Measurements from ENCODE around the gene PICALM. TPM values are rescaled to one million over a fixed set of nuclear protein-coding genes. Genes with fewer than 3 reads are reported as not detected.

Gene PICALM
- total RNA-seq, 2 experiments from 2014 or later: 110 to 115 TPM

- no peak overlapping the region for H3K27ac Mint-ChIP-seq
- peaks cover 9% of the 10 kb centered on the region for H3K36me3 Mint-ChIP-seq (ENCODE audit: low read depth)
- DNase-seq (no peak), ATAC-seq (no peak)
- no peaks in the 10 kb centered on the region for H3K27me3 Mint-ChIP-seq (ENCODE audit: low read depth)
- CTCF ChIA-PET: interaction anchor here (0.9 to 5.4 kb wide), 5 partner anchors 12 to 174 kb away, joined by 4 to 137 read pairs (median 46); partner anchors contain the start of gene PICALM
- POLR2A ChIA-PET: no interaction called here
- no peak overlapping the region for H3K4me3 Mint-ChIP-seq
- peaks cover 69% of the 10 kb centered on the region for H3K4me1 Mint-ChIP-seq (ENCODE audit: low read depth)
- no peaks in the 10 kb centered on the region for H3K9me3 Mint-ChIP-seq (ENCODE audit: insufficient read depth)
Measured at GRCh38 chr11:86043765-86044503, 24.9 kb downstream of the PICALM start.

- H3K9me3 Mint-ChIP-seq (ENCODE audit: insufficient read depth): no peaks in the 10 kb centered on the region
- ChIA-PET POLR2A (interaction anchor here (0.5 to 1.0 kb wide), 3 partner anchors 151 to 266 kb away, joined by 3 to 4 read pairs (median 3); no protein-coding TSS in a partner anchor), CTCF (interaction anchor here (0.6 to 5.4 kb wide), 47 partner anchors 10 to 303 kb away, joined by 3 to 137 read pairs (median 4); partner anchors contain the start of genes CCDC83, HIKESHI and PICALM)
- ATAC-seq: peak; percentile 84
- H3K27ac Mint-ChIP-seq: no peak overlapping the region
- peaks cover 52% of the 10 kb centered on the region for H3K4me1 Mint-ChIP-seq (ENCODE audit: low read depth)
- no peak overlapping the region for H3K4me3 Mint-ChIP-seq
- H3K27me3 Mint-ChIP-seq (ENCODE audit: low read depth): no peaks in the 10 kb centered on the region
- DNase-seq: peak; percentile 68
- H3K36me3 Mint-ChIP-seq (ENCODE audit: low read depth): peaks cover 8% of the 10 kb centered on the region
Measured at GRCh38 chr11:86041975-86042378, 26.9 kb downstream of the PICALM start.

GRCh38 chr11:86040919-86041850 lies 27.7 kb downstream of the PICALM start:
- CTCF ChIA-PET: interaction anchor here (0.6 to 5.4 kb wide), 40 partner anchors 9 to 261 kb away, joined by 3 to 137 read pairs (median 5); partner anchors contain the start of genes CCDC83, HIKESHI and PICALM
- no peak for ATAC-seq
- H3K27ac Mint-ChIP-seq: peak overlapping the region; percentile 15
- POLR2A ChIA-PET: interaction anchor here (0.5 to 1.0 kb wide), 4 partner anchors 152 to 265 kb away, joined by 3 to 4 read pairs (median 3); no protein-coding TSS in a partner anchor
- no peaks in the 10 kb centered on the region for H3K9me3 Mint-ChIP-seq (ENCODE audit: insufficient read depth)
- H3K36me3 Mint-ChIP-seq (ENCODE audit: low read depth): peaks cover 10% of the 10 kb centered on the region
- DNase-seq: no peak
- no peaks in the 10 kb centered on the region for H3K27me3 Mint-ChIP-seq (ENCODE audit: low read depth)
- no peak overlapping the region for H3K4me3 Mint-ChIP-seq
- peaks cover 48% of the 10 kb centered on the region for H3K4me1 Mint-ChIP-seq (ENCODE audit: low read depth)

GRCh38 chr11:86039094-86039493 lies 29.8 kb downstream of the PICALM start:
- no peaks in the 10 kb centered on the region for H3K9me3 Mint-ChIP-seq (ENCODE audit: insufficient read depth)
- CTCF ChIA-PET: interaction anchor here (1.2 kb wide), 1 partner anchor 155 kb away, joined by 4 read pairs; no protein-coding TSS in a partner anchor
- no peak for ATAC-seq
- no peak for DNase-seq
- H3K36me3 Mint-ChIP-seq (ENCODE audit: low read depth): peaks cover 10% of the 10 kb centered on the region
- H3K27ac Mint-ChIP-seq: no peak overlapping the region
- POLR2A ChIA-PET: no interaction called here
- H3K27me3 Mint-ChIP-seq (ENCODE audit: low read depth): no peaks in the 10 kb centered on the region
- no peak overlapping the region for H3K4me3 Mint-ChIP-seq
- peaks cover 37% of the 10 kb centered on the region for H3K4me1 Mint-ChIP-seq (ENCODE audit: low read depth)

- POLR2A ChIA-PET: no interaction called here
- H3K4me3 Mint-ChIP-seq: no peak overlapping the region
- DNase-seq: no peak
- peaks cover 10% of the 10 kb centered on the region for H3K36me3 Mint-ChIP-seq (ENCODE audit: low read depth)
- ATAC-seq: no peak
- no peak overlapping the region for H3K27ac Mint-ChIP-seq
- no peaks in the 10 kb centered on the region for H3K9me3 Mint-ChIP-seq (ENCODE audit: insufficient read depth)
- no peaks in the 10 kb centered on the region for H3K27me3 Mint-ChIP-seq (ENCODE audit: low read depth)
- H3K4me1 Mint-ChIP-seq (ENCODE audit: low read depth): peaks cover 24% of the 10 kb centered on the region
- CTCF ChIA-PET: no interaction called here
Measured at GRCh38 chr11:86037743-86038142, 31.1 kb downstream of the PICALM start.

- no peaks in the 10 kb centered on the region for H3K27me3 Mint-ChIP-seq (ENCODE audit: low read depth)
- no peak overlapping the region for H3K27ac Mint-ChIP-seq
- no peaks in the 10 kb centered on the region for H3K9me3 Mint-ChIP-seq (ENCODE audit: insufficient read depth)
- peaks cover 16% of the 10 kb centered on the region for H3K36me3 Mint-ChIP-seq (ENCODE audit: low read depth)
- H3K4me3 Mint-ChIP-seq: no peak overlapping the region
- ATAC-seq (no peak), DNase-seq (no peak)
- peaks cover 12% of the 10 kb centered on the region for H3K4me1 Mint-ChIP-seq (ENCODE audit: low read depth)
- ChIA-PET CTCF (interaction anchor here (0.7 kb wide), 1 partner anchor 13 kb away, joined by 3 read pairs; no protein-coding TSS in a partner anchor), POLR2A (no interaction called here)
Measured at GRCh38 chr11:86035920-86036319, 33.0 kb downstream of the PICALM start.

- H3K4me3 Mint-ChIP-seq: no peak overlapping the region
- no peak overlapping the region for H3K27ac Mint-ChIP-seq
- peaks cover 8% of the 10 kb centered on the region for H3K4me1 Mint-ChIP-seq (ENCODE audit: low read depth)
- no peak for ATAC-seq
- POLR2A ChIA-PET: no interaction called here
- CTCF ChIA-PET: interaction anchor here (6.8 kb wide), 1 partner anchor 7 kb away, joined by 46 read pairs; no protein-coding TSS in a partner anchor
- H3K36me3 Mint-ChIP-seq (ENCODE audit: low read depth): peaks cover 19% of the 10 kb centered on the region
- H3K27me3 Mint-ChIP-seq (ENCODE audit: low read depth): no peaks in the 10 kb centered on the region
- no peak for DNase-seq
- no peaks in the 10 kb centered on the region for H3K9me3 Mint-ChIP-seq (ENCODE audit: insufficient read depth)
Measured at GRCh38 chr11:86035164-86035563, 33.7 kb downstream of the PICALM start.

GRCh38 chr11:86034710-86035109 lies 34.2 kb downstream of the PICALM start:
- H3K4me1 Mint-ChIP-seq (ENCODE audit: low read depth): peaks cover 8% of the 10 kb centered on the region

GRCh38 chr11:86021377-86021776 lies 47.5 kb downstream of the PICALM start:
- POLR2A ChIA-PET: no interaction called here
- H3K4me3 Mint-ChIP-seq: no peak overlapping the region
- DNase-seq: no peak
- no peaks in the 10 kb centered on the region for H3K9me3 Mint-ChIP-seq (ENCODE audit: insufficient read depth)
- no peak for ATAC-seq
- CTCF ChIA-PET: no interaction called here
- H3K27me3 Mint-ChIP-seq (ENCODE audit: low read depth): no peaks in the 10 kb centered on the region
- H3K36me3 Mint-ChIP-seq (ENCODE audit: low read depth): peaks cover 56% of the 10 kb centered on the region
- H3K4me1 Mint-ChIP-seq (ENCODE audit: low read depth): peaks cover 18% of the 10 kb centered on the region
- no peak overlapping the region for H3K27ac Mint-ChIP-seq

More at GRCh38 chr11:86034710-86035109, 34.2 kb downstream of the PICALM start:
- Mint-ChIP-seq H3K4me3 (no peak overlapping the region), H3K9me3 (ENCODE audit: insufficient read depth) (no peaks in the 10 kb centered on the region), H3K27ac (no peak overlapping the region), H3K36me3 (ENCODE audit: low read depth) (peaks cover 20% of the 10 kb centered on the region), H3K27me3 (ENCODE audit: low read depth) (no peaks in the 10 kb centered on the region)
- CTCF ChIA-PET: interaction anchor here (6.8 kb wide), 1 partner anchor 8 kb away, joined by 46 read pairs; no protein-coding TSS in a partner anchor
- no peak for ATAC-seq
- DNase-seq: no peak
- POLR2A ChIA-PET: no interaction called here

- ChIA-PET POLR2A (interaction anchor here (1.2 kb wide), 1 partner anchor 9 kb away, joined by 3 read pairs; no protein-coding TSS in a partner anchor), CTCF (no interaction called here)
- H3K27ac Mint-ChIP-seq: no peak overlapping the region
- no peak overlapping the region for H3K4me3 Mint-ChIP-seq
- peaks cover 21% of the 10 kb centered on the region for H3K4me1 Mint-ChIP-seq (ENCODE audit: low read depth)
- DNase-seq (no peak), ATAC-seq (no peak)
- H3K9me3 Mint-ChIP-seq (ENCODE audit: insufficient read depth): no peaks in the 10 kb centered on the region
- H3K27me3 Mint-ChIP-seq (ENCODE audit: low read depth): no peaks in the 10 kb centered on the region
- H3K36me3 Mint-ChIP-seq (ENCODE audit: low read depth): peaks cover 58% of the 10 kb centered on the region
Measured at GRCh38 chr11:86018249-86018648, 50.6 kb downstream of the PICALM start.

- ATAC-seq (no peak), DNase-seq (no peak)
- peaks cover 14% of the 10 kb centered on the region for H3K4me1 Mint-ChIP-seq (ENCODE audit: low read depth)
- H3K9me3 Mint-ChIP-seq (ENCODE audit: insufficient read depth): no peaks in the 10 kb centered on the region
- no peaks in the 10 kb centered on the region for H3K27me3 Mint-ChIP-seq (ENCODE audit: low read depth)
- CTCF ChIA-PET: interaction anchor here (0.9 to 1.9 kb wide), 5 partner anchors 11 to 202 kb away, joined by 3 to 7 read pairs (median 3); partner anchors contain the start of gene CCDC83
- POLR2A ChIA-PET: no interaction called here
- H3K4me3 Mint-ChIP-seq: no peak overlapping the region
- H3K27ac Mint-ChIP-seq: peak overlapping the region; percentile 2
- peaks cover 54% of the 10 kb centered on the region for H3K36me3 Mint-ChIP-seq (ENCODE audit: low read depth)
Measured at GRCh38 chr11:86016451-86016850, 52.4 kb downstream of the PICALM start.

Data from activated CD8-positive, alpha-beta T cell treated with anti-CD3 and anti-CD28 coated beads, Interleukin-2, amount 10 ng/mL, durations not matched to agents 7 days and 5 days (primary cell).